Measurements from ENCODE around the gene ST7L.

ST7L gene

DNA sequence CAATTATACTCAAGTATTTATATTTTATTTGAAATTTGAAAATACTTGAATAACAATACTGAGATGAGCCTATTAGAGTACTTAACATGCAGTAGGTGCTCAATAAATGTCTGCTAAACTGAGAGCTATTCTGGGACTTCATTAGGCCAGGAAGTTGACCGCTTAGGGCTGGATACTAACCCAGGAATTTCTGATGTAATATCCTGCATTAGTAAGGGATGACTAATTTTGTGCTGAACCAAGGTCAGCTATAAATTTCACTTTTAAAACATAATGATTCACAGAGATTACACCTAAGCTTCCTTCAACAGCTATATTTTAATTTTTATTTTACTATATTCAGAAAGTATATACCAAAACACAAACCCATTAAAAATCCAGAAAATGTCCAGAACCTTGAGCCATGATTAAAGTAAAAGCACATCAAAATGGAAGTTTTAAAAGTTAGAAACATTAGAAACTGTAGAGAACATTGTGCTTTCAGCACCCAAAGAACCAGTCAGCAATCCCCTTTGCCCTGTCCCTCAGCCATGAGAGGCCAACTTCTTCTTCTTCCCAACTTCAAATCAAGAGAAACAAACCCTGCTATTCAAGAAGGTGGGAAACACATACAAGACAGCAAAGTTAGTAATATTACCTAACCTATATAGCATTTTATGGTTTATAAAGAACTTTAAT lies 74.8 kb downstream of the ST7L start:
- DNase-seq (ENCODE audit: low read depth, low spot score), result peak; percentile 93
- no peak for TF ChIP-seq CTCF (IDR thresholded peaks at IDR 0.05; ENCODE audit: low read depth, low read length)
- in situ Hi-C loops (cut with HindIII; ENCODE audit: low sequenced_read_pairs), result no loop called here
- H3K4me3 ChIP-seq (ENCODE audit: low read depth, low read length), result no peak overlapping the region

DNA sequence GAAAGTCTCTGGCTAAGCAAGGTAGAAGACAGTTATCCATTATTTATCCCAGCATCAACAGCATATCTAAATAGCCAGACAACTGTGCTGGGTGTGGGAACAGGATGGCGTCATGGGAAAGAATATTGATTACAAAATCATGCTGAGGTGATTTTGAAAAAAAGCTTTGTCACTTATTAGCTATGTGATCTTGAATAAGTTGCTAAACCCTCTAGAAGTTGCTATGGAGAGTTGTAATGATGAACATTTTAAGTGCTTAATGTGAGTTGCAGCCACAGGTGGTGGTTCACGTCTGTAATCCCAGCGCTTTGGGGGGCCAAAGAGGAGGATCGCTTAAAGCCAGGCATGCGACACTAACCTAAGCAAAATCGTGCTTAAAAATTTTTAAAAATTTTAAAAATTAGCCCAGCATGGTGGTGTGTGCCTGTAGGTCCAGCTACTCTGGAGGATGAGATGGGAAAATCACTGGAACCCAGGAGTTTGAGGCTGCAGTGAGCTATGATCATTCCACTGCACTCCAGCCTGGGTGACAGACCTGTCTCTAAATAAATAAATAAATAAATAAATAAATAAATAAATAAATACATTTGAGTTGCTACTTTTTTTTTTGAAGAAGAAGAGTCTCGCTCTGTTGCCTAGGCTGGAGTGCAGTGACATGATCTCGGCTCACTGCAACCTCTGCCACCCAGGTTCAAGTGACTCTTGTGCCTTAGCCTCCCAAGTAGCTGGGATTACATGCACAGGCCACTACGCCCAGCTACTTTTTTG lies 76.6 kb downstream of the ST7L start:
- in situ Hi-C loops (cut with HindIII; ENCODE audit: low sequenced_read_pairs), result no loop called here
- no peak for DNase-seq (ENCODE audit: low read depth, low spot score)
- no peak for TF ChIP-seq CTCF (IDR thresholded peaks at IDR 0.05; ENCODE audit: low read depth, low read length)
- H3K4me3 ChIP-seq (ENCODE audit: low read depth, low read length), result no peak overlapping the region

DNA sequence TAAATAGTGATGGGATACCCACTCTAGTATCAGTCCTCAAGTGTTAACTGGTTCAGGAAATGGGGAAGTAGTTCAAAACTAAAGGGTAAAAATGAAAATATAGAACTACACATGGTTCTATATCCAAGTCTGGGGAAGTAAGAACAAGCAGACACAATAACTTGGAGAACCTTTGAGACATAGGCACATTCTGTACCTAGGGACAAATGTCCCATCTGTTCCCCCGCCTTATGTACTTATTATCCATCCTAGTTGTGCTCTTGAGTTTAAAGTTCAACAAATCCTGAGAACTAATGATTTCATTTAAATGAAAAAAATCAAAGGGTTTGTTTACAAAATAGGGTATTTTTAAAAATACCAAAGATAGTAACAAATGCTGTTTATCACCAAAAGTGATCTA lies 77.6 kb downstream of the ST7L start:
- H3K4me3 ChIP-seq (ENCODE audit: low read depth, low read length), result no peak overlapping the region
- in situ Hi-C loops (cut with HindIII; ENCODE audit: low sequenced_read_pairs), result no loop called here
- no peak for DNase-seq (ENCODE audit: low read depth, low spot score)
- TF ChIP-seq CTCF (IDR thresholded peaks at IDR 0.05; ENCODE audit: low read depth, low read length), result no peak

DNA sequence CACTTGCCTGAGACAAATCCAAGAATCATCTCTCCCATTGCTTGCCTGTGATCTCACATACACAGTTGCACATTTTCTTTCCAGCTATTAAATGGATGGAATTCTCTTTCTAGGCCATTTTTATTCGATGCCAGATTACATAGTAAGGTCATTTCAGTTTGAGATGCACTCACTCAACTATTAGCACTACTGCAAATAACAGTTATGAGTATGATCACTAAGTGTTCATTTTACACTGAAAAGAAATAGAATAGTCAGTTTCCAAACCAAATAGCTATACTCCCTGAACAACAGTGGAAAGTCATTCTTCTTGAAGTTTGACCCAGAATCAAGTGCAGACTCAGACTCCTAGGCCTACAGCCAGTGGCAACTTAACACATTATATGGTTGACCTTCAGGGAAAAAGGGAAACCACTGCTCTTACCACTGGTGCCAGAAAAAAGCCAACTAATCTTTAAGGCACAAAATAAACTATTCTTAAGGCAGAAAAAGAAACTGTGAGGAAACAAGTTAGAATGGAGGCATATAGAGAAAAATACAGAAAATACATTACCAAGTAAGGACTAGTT lies 78.6 kb downstream of the ST7L start:
- in situ Hi-C loops (cut with HindIII; ENCODE audit: low sequenced_read_pairs), result no loop called here
- TF ChIP-seq CTCF (IDR thresholded peaks at IDR 0.05; ENCODE audit: low read depth, low read length), result no peak
- no peak overlapping the region for H3K4me3 ChIP-seq (ENCODE audit: low read depth, low read length)
- peak; percentile 87 for DNase-seq (ENCODE audit: low read depth, low spot score)

DNA sequence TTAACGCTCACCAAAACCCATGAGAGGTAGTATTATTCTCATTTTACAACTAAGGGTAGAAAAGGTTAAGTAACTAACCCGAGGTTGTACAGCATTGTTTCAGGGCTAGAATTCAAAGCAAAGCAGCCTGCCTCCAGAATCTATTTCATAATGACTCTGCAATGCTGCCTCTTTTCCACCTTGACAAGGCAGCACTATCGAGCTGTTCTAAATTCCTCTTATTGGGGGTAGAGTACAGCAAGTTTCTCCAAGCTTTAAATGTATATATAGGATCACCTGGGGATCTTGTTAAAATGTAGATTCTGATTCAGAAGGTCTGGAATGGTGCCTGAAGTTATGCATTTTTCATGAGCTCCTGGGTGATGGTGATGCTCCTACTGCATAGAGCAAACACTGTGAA lies 80.1 kb downstream of the ST7L start:
- in situ Hi-C loops (cut with HindIII; ENCODE audit: low sequenced_read_pairs), result no loop called here
- TF ChIP-seq CTCF (IDR thresholded peaks at IDR 0.05; ENCODE audit: low read depth, low read length), result no peak
- no peak for DNase-seq (ENCODE audit: low read depth, low spot score)
- H3K4me3 ChIP-seq (ENCODE audit: low read depth, low read length), result no peak overlapping the region

GRCh38 chr1:112537456-112537855 lies 81.5 kb downstream of the ST7L start:
- in situ Hi-C loops (cut with HindIII; ENCODE audit: low sequenced_read_pairs), result no loop called here
- no peak for TF ChIP-seq CTCF (IDR thresholded peaks at IDR 0.05; ENCODE audit: low read depth, low read length)
- no peak overlapping the region for H3K4me3 ChIP-seq (ENCODE audit: low read depth, low read length)
- no peak for DNase-seq (ENCODE audit: low read depth, low spot score)
